GM18858 (cell line): ENCODE data around the gene TENM4.

ENCODE experiments used
- ATAC-seq: cut with Tn5 transposase; IDR thresholded peaks from one replicate; pipeline ENCODE4 v1.9.1; 2021; ENCODE audit not compliant: unreplicated experiment

The TENM4 gene

DNA sequence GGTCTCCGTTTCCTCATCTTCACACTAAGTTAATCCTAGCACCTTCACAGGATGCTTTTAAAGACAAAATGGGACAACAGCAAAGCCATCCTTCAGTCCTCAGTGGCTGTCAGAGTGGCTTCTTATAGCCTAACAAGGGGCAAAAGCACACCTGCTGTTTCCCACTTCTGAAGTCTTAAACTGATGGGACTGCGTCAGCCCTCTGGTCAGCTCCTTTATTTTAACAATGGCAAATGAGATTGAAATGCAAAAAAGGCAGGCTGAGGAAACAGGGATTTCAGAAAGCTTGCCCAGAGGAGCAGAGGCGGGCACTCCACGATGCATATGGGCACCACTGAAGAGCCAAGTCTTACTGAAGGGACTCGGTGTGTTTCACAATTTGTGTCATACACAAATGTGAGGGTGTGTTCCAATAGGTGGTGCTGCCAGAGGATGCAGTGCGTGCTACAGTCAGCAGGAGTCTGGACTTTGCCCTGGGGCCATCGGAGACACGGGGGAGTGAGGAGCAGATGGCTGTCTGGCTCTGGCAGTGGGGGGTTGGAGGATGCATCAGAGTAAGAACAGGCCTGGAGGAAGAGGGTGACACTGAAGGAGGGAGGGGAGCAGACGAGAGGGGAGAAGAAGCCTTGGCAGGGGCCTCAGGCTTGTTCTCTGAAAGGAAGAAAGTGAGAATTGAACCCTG is 47.3 kb downstream of the TENM4 start:
- no peak for ATAC-seq

DNA sequence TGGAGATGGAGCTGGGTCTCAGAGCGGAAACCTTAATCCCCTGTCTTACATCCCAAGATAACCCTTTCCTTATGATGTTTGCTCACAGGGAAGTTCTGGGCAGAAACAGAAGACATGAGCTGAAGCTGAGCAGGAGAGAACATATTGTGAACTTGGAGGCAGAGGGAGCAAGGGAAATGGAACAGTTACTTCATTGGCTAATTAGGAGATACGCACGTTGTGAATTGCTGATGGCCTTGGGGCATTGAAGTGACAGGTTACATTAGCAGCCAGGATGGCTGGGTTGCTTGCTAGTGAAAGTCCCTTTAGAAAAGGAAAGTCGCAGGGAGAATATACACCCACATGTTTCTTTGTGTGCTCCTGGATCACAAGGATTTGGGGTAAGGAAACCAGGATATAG is 48.7 kb downstream of the TENM4 start:
- no peak for ATAC-seq

DNA sequence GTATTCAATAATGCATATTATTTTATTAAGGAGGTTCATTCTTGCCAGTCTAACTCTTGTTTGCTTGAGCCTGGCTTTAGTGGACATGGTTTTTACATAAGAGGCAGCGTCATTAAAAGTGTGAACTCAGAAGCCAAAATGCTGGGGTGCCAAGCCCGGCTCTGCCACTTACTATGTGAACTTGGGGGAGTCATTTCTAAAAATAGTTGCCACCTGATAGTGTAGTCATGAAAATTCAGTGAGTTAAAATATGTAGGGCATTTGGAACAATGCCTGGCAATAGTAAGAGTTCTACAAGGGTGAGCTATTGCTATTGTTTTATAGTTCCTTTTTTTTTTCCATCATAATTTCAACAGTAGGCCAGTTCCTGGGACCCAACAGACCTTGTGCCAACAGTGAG is 49.9 kb downstream of the TENM4 start:
- no peak for ATAC-seq

GRCh38 chr11:79390477-79390876 is 50.4 kb downstream of the TENM4 start:
- no peak for ATAC-seq

DNA sequence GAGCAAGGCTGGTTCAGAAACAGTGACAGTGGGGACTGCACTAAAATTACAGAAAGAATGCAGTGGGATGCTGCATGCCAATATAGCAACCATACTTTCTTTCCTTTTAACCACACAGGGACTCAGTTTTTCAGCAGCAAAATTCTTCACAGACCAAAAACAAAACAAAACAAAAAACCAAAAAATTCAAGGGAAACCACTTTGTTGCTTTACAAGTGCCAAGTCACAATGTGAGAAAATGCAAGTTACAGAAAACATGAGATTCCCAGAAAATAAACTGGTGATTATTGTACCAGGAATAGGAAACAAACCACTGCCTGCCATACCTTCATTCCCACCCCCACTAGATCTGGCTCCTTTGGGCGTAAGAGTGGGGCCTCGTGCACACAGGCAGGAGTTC is 52.6 kb downstream of the TENM4 start:
- no peak for ATAC-seq

DNA sequence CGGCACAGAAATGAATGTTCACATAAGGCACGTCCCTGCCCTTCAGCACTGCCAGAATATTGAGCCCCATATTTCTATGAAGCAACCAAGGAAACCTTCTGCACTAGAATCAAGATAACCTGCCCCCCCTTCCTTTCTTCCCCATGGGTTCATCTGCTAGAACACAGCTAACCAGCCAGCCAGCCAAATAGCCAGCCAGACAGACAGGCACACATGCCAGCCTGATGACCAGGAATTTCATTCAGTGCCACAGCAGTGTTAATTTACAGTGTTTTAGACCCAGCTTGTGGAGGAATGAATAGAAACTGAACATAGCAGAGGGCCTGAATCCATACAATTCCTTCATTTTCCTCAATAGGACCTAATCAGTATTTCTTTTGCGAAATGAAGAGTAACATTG is 57.0 kb downstream of the TENM4 start:
- ATAC-seq, result no peak

DNA sequence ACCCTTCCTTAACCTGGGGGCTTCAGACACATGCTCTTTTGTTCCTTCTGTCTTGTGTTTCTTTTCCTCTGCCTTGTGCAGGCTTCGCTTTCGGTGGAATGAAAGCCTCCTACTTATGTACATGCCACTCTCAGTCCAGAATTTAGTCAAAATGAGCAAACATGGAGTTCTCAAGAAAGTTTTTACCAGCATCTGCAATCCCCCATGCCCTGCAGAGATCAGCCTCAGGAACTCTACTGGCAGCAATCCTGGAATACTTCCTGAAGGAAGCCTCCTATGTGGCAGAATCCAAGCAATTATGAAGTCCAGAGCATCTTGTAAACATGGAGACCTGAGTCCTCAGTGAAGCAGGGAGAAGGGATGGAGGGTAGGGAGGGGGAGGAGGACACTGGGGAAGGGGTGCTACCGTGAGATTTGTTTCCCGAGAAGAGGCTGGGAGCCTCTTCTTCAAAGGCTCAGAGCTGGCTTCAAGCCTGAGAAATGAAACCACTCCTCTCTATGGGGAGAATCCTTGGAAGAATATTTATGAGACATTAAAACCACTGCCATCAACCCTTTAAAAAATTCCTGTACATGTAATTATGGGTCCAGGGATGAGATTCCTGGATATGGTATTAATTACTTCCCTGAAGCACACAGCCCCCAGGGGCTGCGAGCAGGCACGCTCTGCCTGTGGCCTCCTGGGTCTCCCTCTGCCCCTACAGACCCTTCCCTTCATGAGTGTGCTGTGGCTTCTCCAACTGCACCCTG is 58.4 kb downstream of the TENM4 start:
- ATAC-seq, result no peak

DNA sequence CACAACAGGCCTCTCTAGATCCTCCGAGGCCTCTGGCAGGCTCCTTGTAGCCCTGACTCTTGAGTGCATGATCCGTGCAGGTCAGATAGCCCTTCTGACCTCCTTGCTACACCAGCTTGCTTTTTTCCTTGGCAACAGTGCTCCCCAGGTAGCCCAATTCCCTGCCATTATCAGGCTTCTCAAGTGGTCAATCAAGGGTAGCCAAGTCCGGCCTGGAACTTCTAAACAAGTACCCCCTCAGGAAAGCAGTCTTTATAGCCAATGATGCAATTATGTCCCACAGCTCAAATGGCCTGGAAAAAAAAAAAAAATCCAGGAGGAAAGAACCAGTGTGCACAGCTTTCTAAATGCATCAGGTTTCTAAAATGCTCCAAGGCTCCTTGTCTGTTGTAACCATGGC is 59.8 kb downstream of the TENM4 start:
- no peak for ATAC-seq

- no peak for ATAC-seq
Observed at GRCh38 chr11:79377406-79377805, 63.4 kb downstream of the TENM4 start.

GRCh38 chr11:79375818-79376550 is 64.8 kb downstream of the TENM4 start:
- no peak for ATAC-seq

DNA sequence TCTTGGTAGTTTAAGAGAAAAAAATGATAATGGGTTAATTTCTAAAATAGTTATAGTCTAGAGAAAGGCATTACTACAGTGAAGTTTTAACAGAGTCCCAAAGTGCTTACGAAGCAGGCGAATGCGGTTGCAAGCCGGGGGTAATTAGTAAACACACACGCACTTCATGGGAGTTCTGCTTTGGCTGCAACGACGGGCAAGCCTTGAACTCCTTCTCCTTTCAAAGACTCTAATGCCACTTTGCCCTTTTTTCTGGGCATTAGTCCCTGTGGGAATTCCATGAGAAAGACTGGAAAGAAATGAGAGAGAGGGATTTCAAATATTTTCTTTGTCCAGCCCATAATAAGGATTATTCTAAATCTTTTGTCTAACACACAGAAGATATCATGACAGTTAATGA is 66.1 kb downstream of the TENM4 start:
- ATAC-seq, result no peak

- no peak for ATAC-seq
Observed at GRCh38 chr11:79371724-79372123, 69.1 kb downstream of the TENM4 start.

DNA sequence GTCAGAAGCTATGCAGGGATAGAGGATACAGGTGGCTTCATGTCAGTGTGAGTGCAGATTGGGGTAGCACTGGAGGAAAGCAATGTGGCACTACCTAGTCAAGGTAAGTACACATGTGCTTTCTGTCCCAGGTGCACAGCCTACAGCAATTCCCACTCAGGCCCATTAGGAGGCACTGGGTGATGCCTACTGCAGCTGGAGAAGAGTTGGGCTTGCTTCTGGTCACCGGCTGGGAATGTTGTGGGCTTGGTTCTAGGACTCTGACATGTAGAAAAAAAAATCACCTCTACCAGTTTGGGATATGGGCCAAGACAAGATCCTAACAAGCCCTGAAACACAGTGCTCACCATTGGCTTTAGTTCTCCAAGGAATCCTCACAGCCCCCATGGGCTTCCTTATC is 69.7 kb downstream of the TENM4 start:
- no peak for ATAC-seq

GRCh38 chr11:79369055-79369454 is 71.8 kb downstream of the TENM4 start:
- ATAC-seq, result no peak

- no peak for ATAC-seq
Observed at GRCh38 chr11:79367844-79368243, 73.0 kb downstream of the TENM4 start.

GRCh38 chr11:79366218-79366617 is 74.6 kb downstream of the TENM4 start:
- ATAC-seq, result no peak

GRCh38 chr11:79363861-79364378 is 76.9 kb downstream of the TENM4 start:
- no peak for ATAC-seq

- ATAC-seq, result no peak
Observed at GRCh38 chr11:79363256-79363655, 77.6 kb downstream of the TENM4 start.

DNA sequence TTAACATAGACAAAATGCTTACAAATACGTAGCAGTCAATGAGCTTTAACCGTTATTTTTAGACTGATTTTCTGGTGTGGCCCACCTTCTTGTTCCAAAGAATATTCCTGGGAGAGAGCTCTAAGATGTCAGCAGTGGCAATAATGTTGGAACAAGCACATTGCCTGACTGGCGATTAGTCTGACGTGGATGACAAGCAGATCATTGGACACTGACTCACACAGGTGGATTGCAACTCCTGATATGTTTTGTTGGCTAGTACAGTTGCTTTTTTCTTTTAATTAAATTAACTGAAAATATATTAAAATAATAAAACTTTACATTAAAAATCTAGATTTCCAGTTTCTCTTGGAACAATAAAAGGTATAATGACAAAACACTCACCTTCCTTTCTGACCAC is 78.0 kb downstream of the TENM4 start:
- no peak for ATAC-seq

GRCh38 chr11:79362206-79362757 is 78.5 kb downstream of the TENM4 start:
- ATAC-seq, result no peak

DNA sequence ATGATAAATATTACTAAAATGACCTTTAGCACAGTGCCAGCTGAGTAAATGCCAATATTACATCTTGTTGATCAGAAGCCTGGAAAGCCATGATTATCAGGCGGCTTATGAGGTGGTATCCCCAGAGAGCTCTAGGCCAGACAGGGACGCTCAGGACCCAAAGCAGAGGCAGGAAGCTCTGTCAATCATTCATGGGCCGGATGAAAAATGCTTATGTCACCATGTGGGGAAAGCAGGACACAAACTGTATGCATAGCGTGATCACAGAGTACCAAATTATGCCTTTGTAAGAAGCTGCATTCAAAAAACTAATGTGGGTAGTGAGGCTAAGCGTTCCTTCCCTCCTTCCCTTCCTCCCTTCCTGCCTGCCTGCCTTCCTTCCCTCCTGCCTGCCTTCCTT is 82.6 kb downstream of the TENM4 start:
- no peak for ATAC-seq

GRCh38 chr11:79353706-79354105 is 87.1 kb downstream of the TENM4 start:
- ATAC-seq, result no peak
